Islet of Langerhans (tissue), 1 donor: Measurements from ENCODE around the gene SHROOM3.

ENCODE experiments used
- FAIRE-seq: peaks from one replicate; lab custom pipeline; 2011; peaks lifted over from hg19 to GRCh38; lab: Jason Lieb, UNC

Gene SHROOM3

GRCh38 chr4:76570141-76570973 lies 135.3 kb downstream of the SHROOM3 start:
- FAIRE-seq: peak; percentile 86

- FAIRE-seq: no peak
These were observed 136.2 kb downstream of the SHROOM3 start for GRCh38 chr4:76571274-76571673.

DNA sequence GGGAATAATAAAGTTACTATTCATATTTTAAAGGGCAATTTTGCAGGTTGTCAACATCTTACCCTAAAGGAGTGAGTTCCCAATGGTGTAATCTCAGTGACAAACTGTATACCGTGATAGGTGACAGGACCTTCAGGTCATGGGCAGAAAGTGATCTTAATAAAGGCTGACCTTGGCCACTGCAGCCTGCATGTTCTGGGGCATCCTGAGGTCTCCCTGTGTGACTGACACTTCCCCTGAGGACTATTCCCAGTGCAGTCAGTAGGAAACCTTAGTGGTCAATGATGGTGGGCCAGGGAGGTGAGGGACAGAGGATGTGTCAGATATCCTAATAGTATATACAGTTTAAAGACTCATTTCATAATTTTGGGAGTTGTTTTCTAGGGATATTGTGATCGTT lies 137.2 kb downstream of the SHROOM3 start:
- FAIRE-seq: no peak

DNA sequence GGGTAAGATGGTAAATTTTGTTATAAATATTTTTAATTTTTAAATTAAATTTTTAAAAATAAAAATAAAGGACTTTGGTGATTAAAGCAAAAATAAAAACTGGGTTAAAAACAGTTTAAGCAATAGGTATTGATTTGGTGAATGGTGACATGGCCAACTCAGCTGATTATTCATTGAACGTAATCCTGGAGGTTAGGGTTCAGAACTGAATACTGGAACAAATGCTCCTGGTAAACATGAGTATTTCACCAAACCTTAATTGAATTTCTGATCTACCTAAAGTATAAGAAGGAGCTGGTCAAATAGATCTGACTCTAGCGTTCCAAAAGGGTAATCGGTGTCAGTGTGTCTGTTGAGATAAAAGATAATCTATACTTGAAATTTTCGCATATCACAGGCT lies 141.8 kb downstream of the SHROOM3 start:
- no peak for FAIRE-seq

- no peak for FAIRE-seq
These were observed 143.1 kb downstream of the SHROOM3 start for GRCh38 chr4:76578002-76578560.

GRCh38 chr4:76579596-76580375 lies 144.8 kb downstream of the SHROOM3 start:
- no peak for FAIRE-seq

- no peak for FAIRE-seq
These were observed 146.3 kb downstream of the SHROOM3 start for GRCh38 chr4:76581077-76581962.

GRCh38 chr4:76582074-76582816 lies 147.2 kb downstream of the SHROOM3 start:
- FAIRE-seq: no peak

DNA sequence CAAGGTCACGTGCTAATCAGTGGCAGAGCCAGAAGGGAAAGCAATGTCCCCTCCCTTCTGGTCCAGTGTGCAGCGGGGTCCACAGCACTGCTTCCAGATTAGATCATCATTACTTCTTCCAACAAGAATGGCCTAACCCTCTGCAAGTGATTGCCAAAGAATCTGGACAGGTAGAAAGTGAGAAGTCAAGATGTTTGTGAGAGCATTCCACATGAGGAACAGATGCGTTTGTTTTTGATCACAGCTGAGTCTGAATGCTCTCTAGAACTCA lies 147.7 kb downstream of the SHROOM3 start:
- FAIRE-seq: no peak

- FAIRE-seq: no peak
These were observed 149.5 kb downstream of the SHROOM3 start for GRCh38 chr4:76584241-76585152.

DNA sequence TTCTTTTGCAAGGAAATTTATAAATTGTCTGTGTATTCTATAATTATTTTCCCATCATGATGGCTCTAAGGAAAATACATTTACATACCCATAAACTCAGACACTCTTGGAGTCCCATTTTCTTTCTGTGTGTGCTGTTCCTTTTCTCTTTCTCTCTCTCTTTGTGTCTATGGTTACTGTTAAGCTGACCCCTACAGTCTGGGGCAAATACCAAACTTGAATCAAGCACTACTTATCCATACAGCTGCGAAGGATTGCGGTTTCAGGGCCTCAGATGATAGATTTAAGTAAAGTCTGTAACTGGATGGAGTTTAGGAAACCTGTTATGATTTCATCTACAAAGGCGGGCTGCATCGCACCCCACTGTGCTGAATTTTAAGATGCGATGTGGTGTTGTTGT lies 150.2 kb downstream of the SHROOM3 start:
- FAIRE-seq: no peak

GRCh38 chr4:76585897-76586360 lies 150.9 kb downstream of the SHROOM3 start:
- FAIRE-seq: peak; percentile 66

DNA sequence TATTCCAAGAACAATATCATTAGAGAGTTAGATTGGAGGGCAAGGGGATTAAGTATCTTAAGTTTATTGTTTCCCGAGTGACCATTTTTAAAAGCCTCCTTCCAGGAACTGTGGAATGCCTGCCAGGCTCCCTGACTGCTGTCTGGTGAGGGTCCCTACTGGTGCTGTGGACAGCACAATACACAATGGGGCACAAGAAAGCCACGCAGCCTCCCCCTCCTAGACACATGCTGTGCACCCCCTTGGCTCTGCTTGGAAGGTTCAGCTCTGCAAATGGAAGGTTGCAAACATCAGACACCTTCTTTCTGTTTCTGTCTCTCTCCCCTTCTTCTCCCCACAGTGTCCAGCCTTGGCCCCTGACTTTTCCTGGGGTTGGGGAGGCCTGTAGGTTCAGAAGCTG lies 153.2 kb downstream of the SHROOM3 start:
- FAIRE-seq: no peak

DNA sequence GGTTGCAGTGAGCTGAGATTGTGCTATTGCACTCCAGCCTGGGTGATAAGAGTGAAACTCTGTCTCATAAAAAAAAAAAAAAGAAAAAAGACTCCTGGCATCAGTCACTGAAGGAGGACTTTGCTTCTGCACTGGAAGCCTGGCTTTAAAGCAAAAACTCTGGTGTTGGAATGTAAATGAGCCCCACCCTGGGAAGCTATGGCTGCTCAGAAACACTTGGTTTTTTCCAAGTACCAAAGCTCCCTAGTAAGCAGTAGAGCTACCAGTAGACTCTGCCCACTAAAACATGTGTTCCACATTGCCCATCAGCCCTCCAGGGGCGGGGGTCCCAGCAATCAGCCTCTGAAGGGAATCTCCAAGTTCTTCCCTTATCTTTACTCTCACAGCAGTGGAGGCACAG lies 154.4 kb downstream of the SHROOM3 start:
- FAIRE-seq: no peak

- no peak for FAIRE-seq
These were observed 155.1 kb downstream of the SHROOM3 start for GRCh38 chr4:76589872-76590797.

- FAIRE-seq: no peak
These were observed 155.8 kb downstream of the SHROOM3 start for GRCh38 chr4:76590798-76591281.

- no peak for FAIRE-seq
These were observed 157.0 kb downstream of the SHROOM3 start for GRCh38 chr4:76591992-76592391.

DNA sequence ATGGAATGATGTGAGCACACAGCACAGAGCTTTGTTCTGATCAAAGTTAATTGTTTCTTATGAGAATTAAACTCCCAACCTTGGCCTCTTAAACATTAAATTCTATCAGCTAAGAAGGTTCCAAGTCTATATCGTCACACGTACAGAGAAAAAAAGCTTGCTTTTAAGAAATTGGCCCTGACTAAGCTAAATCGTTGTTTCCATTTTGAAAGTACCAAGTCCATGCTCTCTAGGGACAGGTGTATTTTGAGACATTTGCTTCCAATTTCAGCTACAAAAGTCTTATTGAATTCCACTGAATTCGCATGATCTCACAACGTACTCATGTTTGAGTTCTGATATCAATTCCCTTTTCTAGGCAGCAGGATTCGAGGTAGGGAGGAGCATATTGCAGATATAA lies 157.4 kb downstream of the SHROOM3 start:
- FAIRE-seq: no peak

DNA sequence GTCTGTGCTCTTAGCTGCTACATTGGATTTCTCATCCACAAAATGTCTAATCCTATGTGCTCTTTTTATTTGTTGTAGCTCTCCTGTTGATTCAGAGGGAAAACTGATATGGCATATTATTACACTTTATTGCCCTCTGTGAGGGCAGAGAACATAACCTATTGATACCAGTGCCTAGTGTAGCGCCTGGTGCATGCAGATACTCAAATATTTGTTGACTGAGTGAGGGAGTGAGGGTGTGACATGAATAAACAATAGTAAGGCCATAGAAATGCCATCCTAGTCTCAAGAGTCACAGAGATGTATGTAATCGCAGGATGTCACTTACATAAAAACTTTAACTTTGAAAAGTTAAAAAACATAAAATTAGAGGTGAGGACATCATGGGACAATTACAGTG lies 159.1 kb downstream of the SHROOM3 start:
- FAIRE-seq: no peak
